ENCODE measurements around the gene MRGPRF. TPM values are rescaled to one million over a fixed set of nuclear protein-coding genes. Genes with fewer than 3 reads are reported as not detected.

Gene MRGPRF
- total RNA-seq, 1 experiment from 2014 or later: 0.76 TPM

- ChIA-PET RAD21 (ENCODE audit: low non-redundant PET in 1 of 2, low total read pairs in 2 of 2, uncharacterized antibody in 2 of 2, unreplicated experiment in 2 of 2) (no interaction called here), POLR2A (no interaction called here), CTCF (no interaction called here)
- Histone ChIP-seq H3K36me3 (ENCODE audit: control insufficient read depth in 1 of 2, insufficient read depth in 2 of 2, low read length in 2 of 2) (no peaks in the 10 kb centered on the region), H3K9me2 (ENCODE audit: insufficient read depth) (no peaks in the 10 kb centered on the region), H2AFZ (ENCODE audit: low read depth, low read length, poor library complexity, severe bottlenecking) (no peak overlapping the region), H3K79me2 (ENCODE audit: insufficient read depth, low read length) (peaks cover 41% of the 10 kb centered on the region), H3K4me3 (replicated peaks in 1 of 2; ENCODE audit: low read depth in 1 of 2, low read length in 2 of 2) (peak overlapping the region; percentile 73 to 97), H3K27ac (ENCODE audit: low read depth, low read length) (peak overlapping the region; percentile 91), H4K20me1 (ENCODE audit: insufficient read depth) (no peaks in the 10 kb centered on the region), H3K4me2 (ENCODE audit: low read length) (peak overlapping the region; percentile 95), H3K9me3 (ENCODE audit: control insufficient read depth in 1 of 2, insufficient read depth in 1 of 2, low read depth in 1 of 2, low read length in 2 of 2) (no peaks in the 10 kb centered on the region), H3K4me1 (ENCODE audit: control insufficient read depth in 1 of 2, insufficient read depth in 2 of 2, low read length in 2 of 2) (peaks cover 10 to 22% of the 10 kb centered on the region in 2 experiments; a peak in 3 of 4 replicates), H3K9ac (ENCODE audit: low read length) (peak overlapping the region; percentile 98), H3K27me3 (ENCODE audit: insufficient read depth, low read length) (no peaks in the 10 kb centered on the region)
- TF ChIP-seq SRF (IDR thresholded peaks at IDR 0.05; ENCODE audit: low read depth): no peak
- TF ChIP-seq TCF7L2 (IDR thresholded peaks at IDR 0.05; ENCODE audit: borderline replicate concordance, extremely low read depth, insufficient read depth, insufficient read length): no peak
- no peak for TF ChIP-seq ELF1 (IDR thresholded peaks at IDR 0.05; ENCODE audit: borderline replicate concordance, low read depth)
- no peak for TF ChIP-seq ZBTB33 (IDR thresholded peaks at IDR 0.05; ENCODE audit: extremely low read depth, insufficient replicate concordance, low read length)
- TF ChIP-seq RAD21 (IDR thresholded peaks at IDR 0.05; ENCODE audit: low read depth): no peak
- no peak for TF ChIP-seq CTCF (IDR thresholded peaks at IDR 0.05 in 2 of 3, conservative IDR thresholded peaks at IDR 0.05 in 1 of 3; ENCODE audit: borderline replicate concordance in 1 of 3, insufficient read depth in 1 of 3, low read depth in 2 of 3, low read length in 2 of 3)
- no peak for TF ChIP-seq ZNF274 (IDR thresholded peaks at IDR 0.05; ENCODE audit: low read depth, low read length)
- no peak for TF ChIP-seq SIN3A (IDR thresholded peaks at IDR 0.05; ENCODE audit: low read depth)
- no peak for TF ChIP-seq EGR1 (IDR thresholded peaks at IDR 0.05; ENCODE audit: low read depth)
- TF ChIP-seq JUND (IDR thresholded peaks at IDR 0.05): no peak
- TF ChIP-seq POLR2AphosphoS5 (IDR thresholded peaks at IDR 0.05; ENCODE audit: low read depth, low read length): no peak
- no peak for TF ChIP-seq SP1 (IDR thresholded peaks at IDR 0.05; ENCODE audit: low read depth)
- no peak for DNase-seq (ENCODE audit: low read depth, low spot score)
- ATAC-seq: peak; percentile 20
- no TSS peak for BruUV-seq (replicated peaks)
- intact Hi-C loops (cut with micrococcal nuclease): loop anchor here (10.0 kb wide), 1 partner anchor 95 kb away; no protein-coding TSS in a partner anchor
These were observed 36.4 kb upstream of the MRGPRF start for GRCh38 chr11:69049490-69049867.
